VCaP (cell line): ENCODE results near the gene CTIF.
A peak's percentile ranks its signal among the peaks of the same experiment; 100 is the strongest.

Experiments used
- H3K27ac ChIP-seq: fragments of 450-650 bp; 2 replicates; pipeline ENCODE4 v1.5.1; 2017
- TF ChIP-seq, protein P1 (sequence below): fragments of 450-650 bp; conservative IDR thresholded peaks from 2 replicates; pipeline ENCODE4 v1.5.1; 2017; ENCODE audit warnings: mild to moderate bottlenecking, moderate library complexity

CTIF gene

GRCh38 chr18:48676346-48676745 lies 137.5 kb downstream of the CTIF start:
- TF ChIP-seq, protein P1, sequence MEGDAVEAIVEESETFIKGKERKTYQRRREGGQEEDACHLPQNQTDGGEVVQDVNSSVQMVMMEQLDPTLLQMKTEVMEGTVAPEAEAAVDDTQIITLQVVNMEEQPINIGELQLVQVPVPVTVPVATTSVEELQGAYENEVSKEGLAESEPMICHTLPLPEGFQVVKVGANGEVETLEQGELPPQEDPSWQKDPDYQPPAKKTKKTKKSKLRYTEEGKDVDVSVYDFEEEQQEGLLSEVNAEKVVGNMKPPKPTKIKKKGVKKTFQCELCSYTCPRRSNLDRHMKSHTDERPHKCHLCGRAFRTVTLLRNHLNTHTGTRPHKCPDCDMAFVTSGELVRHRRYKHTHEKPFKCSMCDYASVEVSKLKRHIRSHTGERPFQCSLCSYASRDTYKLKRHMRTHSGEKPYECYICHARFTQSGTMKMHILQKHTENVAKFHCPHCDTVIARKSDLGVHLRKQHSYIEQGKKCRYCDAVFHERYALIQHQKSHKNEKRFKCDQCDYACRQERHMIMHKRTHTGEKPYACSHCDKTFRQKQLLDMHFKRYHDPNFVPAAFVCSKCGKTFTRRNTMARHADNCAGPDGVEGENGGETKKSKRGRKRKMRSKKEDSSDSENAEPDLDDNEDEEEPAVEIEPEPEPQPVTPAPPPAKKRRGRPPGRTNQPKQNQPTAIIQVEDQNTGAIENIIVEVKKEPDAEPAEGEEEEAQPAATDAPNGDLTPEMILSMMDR: no peak
- H3K27ac ChIP-seq: no peak overlapping the region

DNA sequence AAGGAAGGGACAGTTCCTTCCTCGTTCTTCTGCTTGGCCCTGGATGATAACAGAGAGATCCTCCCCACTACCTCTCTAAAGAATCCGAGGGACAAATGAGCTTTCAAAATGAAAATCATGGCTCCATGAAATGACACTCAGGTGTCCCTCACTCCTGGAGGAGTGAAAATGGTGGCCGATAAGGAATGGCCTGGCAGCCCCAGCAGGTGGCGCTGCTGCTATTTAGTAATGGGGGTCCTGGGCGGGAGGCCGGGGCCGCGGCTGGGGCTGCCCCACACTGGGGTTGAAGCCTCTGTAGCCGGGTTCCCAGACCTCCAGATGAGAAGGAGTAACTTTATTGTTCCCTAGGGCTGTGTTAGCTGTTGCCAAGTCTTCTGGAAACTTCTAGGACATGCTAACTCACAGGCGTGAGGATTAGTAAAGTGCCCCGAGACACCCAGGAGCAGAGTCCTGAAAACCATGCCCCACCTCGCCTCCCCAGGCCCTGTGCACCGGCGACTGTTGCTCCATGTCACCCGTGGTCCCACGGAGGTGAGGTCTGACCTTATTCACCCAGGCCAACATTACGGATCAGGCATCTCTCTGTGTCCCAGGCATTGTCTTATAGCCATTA lies 138.0 kb downstream of the CTIF start:
- no peak overlapping the region for H3K27ac ChIP-seq
- TF ChIP-seq, protein P1: peak; percentile 81

DNA sequence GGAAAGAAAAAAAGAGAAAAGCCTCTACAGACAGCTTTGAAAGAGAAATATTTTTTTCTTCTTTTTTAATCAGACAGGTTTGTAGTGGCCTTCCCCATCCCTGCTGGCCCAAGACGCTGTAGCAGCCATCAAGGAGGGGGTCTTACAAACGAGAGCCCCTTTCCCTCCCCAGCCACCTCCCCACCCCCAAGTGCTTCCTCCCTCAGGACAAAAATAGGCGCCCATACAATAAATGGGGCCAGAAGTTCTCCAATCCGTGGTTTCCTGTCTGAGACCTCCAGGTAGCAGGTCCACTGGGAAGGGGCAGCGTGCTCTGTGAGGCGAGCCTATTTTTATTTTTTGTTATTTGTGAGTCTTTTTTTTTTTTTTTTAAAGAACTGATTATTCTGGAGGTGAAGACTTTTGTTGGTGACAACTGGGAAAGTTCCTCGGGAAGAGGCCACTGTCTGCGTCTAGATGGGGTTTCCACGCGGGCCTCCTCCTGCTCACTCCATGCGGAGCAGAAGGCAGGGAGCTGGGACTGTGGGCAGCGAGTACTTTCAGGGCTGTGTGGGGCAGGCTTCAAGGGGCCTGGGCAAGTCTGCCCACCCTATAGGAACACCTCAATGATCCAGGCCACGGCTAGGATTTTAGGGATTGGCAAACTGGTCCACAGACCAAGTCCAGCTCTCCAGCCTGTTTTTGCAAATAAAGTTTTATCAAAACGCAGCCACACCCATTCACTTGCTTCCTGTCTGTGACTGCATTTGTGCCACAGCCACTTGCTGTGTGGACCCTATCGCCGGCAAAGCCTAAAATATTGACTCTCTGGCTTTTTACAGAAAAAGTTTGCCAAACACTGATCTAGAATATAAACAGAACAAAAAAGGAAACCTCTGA lies 139.6 kb downstream of the CTIF start:
- TF ChIP-seq, protein P1: no peak
- no peak overlapping the region for H3K27ac ChIP-seq

DNA sequence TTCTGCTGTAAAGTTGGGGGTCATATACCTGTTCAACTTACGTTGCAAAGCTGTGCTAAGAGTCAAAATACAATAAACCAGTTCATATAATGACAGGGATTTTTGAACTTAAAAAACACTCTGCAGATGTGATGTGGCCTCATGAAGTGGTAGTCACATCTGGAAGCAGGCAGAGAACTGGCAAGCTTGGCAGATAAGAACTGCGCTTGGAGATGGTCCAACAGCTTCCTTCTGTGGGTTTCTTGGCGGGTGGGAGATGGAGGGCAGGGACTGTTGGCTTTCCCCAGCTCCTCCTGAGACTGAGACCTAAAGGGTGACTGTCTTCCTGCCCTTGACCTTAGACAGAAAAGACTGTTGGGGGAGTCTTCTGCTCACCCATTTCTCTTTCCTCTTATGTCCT lies 140.4 kb downstream of the CTIF start:
- TF ChIP-seq, protein P1: no peak
- H3K27ac ChIP-seq: no peak overlapping the region

DNA sequence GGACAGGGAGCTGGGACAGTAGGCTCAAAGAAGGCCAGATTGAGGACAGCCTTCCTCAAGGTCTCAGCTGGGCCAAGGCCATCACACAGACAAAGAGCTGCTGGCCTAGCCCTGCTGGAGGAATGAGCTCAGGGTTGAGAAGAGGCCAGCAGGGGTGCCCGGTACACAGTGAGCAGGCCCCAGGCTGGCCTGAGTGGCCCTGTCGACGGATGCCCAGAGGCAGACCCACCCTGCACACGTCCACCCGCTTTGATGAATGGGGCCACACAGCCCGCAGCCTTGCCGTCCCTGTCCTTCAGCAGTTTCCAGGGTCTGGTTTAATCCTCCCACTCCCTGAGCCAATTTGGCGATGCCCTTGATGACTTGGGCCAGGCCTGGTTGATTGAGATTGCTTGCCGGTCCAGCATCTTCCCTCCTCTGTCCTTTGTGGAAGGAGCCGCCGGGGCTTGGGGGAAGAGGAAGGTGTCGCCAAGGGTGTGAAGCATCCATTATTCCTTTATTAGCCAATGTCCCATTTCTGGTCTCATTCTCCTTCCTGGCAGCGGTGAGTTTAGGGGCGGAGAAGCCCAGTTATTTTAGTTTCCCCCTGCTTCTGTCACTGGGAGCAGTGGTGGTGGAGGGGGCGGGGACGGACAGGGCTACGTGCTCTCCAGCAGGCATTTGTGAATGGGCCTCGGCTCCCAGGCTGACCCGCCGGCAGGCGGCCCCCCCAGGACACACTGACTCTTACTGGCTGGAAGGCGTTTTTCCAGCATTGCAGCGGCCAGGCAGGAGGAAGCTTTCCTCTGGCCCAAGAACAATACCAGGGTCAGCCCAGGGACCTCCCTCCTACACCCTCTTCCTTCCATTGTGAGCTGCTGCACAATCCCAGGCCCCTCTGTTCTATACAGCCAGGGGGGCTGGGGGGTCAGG lies 141.8 kb downstream of the CTIF start:
- no peak overlapping the region for H3K27ac ChIP-seq
- TF ChIP-seq, protein P1: no peak

- TF ChIP-seq, protein P1: no peak
- no peak overlapping the region for H3K27ac ChIP-seq
These were observed 143.9 kb downstream of the CTIF start for GRCh38 chr18:48682768-48683167.

DNA sequence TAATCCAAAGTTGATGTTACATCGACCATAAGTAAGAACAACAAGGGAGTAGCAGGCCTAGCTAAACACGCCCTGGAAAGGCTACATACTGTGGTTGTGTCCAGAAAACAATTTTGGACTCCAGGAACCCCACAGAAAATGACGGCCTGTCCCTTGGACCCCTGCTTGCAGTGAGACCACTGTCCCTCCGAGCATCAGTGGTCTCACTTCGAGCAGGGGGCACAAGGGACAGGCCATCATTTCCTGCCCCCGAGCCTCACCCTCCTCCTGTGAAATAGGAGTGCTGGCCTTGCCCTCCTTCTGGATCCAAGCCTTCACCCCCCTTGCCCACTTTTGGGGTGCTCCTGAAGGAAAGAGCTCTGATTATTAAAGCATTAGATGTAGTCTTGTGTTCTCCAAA lies 144.4 kb downstream of the CTIF start:
- no peak overlapping the region for H3K27ac ChIP-seq
- TF ChIP-seq, protein P1: no peak
